Transverse colon (tissue), 4 donors: ENCODE measurements around the gene ENDOD1. TPM values are rescaled to one million over a fixed set of nuclear protein-coding genes. Genes with fewer than 3 reads are reported as not detected.

Experiments
- DNase-seq: peaks from one replicate; pipeline ENCODE4 v3.0.0-alpha.2; 2019
- H3K27ac ChIP-seq, 4 donors: fragments of 200-600 bp; sonication (generic); 2 replicates each; pipeline ENCODE4 v1.5.1; 2016 to 2018; ENCODE audit warnings: inconsistent platforms in 4 of 4
- H3K27me3 ChIP-seq: fragments of 200-600 bp; sonication (generic); 2 replicates; pipeline ENCODE4 v1.5.1; 2017; ENCODE audit warnings: inconsistent platforms
- H3K36me3 ChIP-seq, 4 donors: fragments of 200-600 bp; sonication (generic); 2 replicates each; pipeline ENCODE4 v1.5.1; 2017 to 2019; ENCODE audit warnings: inconsistent platforms in 4 of 4
- H3K4me1 ChIP-seq, 4 donors: fragments of 200-600 bp; sonication (generic); 2 replicates each; pipeline ENCODE4 v1.5.1; 2017 to 2020; ENCODE audit warnings: inconsistent platforms in 4 of 4
- H3K4me3 ChIP-seq, 4 donors: fragments of 200-600 bp; sonication (generic); 1 replicate in 1 of 4; 2 replicates in 3 of 4; pipeline versions ENCODE4 v1.5.1 to v1.6.1; 2017 to 2019; ENCODE audit warnings: inconsistent platforms in 4 of 4
- H3K9me3 ChIP-seq, 2 donors: fragments of 200-600 bp; sonication (generic); 2 replicates each; pipeline ENCODE4 v1.5.1; 2017 to 2019; ENCODE audit warnings: inconsistent platforms in 2 of 2
- EP300 ChIP-seq: sonication (generic); formaldehyde crosslinking; IDR thresholded peaks from one replicate; pipeline ENCODE4 v1.6.1; 2017; ENCODE audit warnings: antibody characterized with exemption, low read depth
- POLR2A ChIP-seq: fragments of 450-650 bp; IDR thresholded peaks from one replicate; pipeline ENCODE4 v1.6.1; 2016; ENCODE audit warnings: antibody characterized with exemption, mild to moderate bottlenecking, moderate library complexity
- POLR2AphosphoS5 ChIP-seq, 3 donors: sonication (generic); formaldehyde crosslinking; IDR thresholded peaks; one replicate each; pipeline ENCODE4 v1.6.1; 2016; ENCODE audit warnings: antibody characterized with exemption in 3 of 3
- WGBS, 2 donors: methylation state at CpG; one replicate each; pipeline ENCODE4 v1.1.5; 2018; ENCODE audit warnings: low coverage in 1 of 2; 5-methylcytosine and 5-hydroxymethylcytosine counted together
- in situ Hi-C, 4 donors: fragments of 200-750 bp; cut with MboI; loops; one replicate each; pipeline versions ENCODE4 v1.15.0 to v1.15.1; 2017; ENCODE audit warnings: low sequenced_read_pairs in 3 of 4, low pct_ligation_motif_present in 1 of 4, low pct_unique_long_range_greater_than_20kb in 1 of 4
- intact Hi-C: fragments of 100-400 bp; cut with DNase I; formaldehyde crosslinking; loops from one replicate; pipeline ENCODE4 v1.15.1; 2023; ENCODE audit warnings: low total_unique reads
- total RNA-seq, 4 donors: library from RNA; depleted of rRNA; stranded (reverse); fragments of >200 nt; gene quantifications; one replicate each; pipeline ENCODE4 v1.1.0, GENCODE V29; 2016
- TF ChIP-seq, protein P1 (sequence below), 5 experiments: fragments of 200-600 bp in 3 of 5; fragments of 450-650 bp in 2 of 5; sonication (generic) in 3 of 5; IDR thresholded peaks; 1 replicate in 2 of 5; 2 replicates in 3 of 5; pipeline ENCODE4 v1.5.1; 2016 to 2017; ENCODE audit warnings: antibody characterized with exemption in 5 of 5, inconsistent platforms in 3 of 5, mild to moderate bottlenecking in 2 of 5, moderate library complexity in 1 of 5

Gene ENDOD1
- total RNA-seq, 4 donors from 2014 or later: 36.4 to 86.2 (median 73.2) TPM

DNA sequence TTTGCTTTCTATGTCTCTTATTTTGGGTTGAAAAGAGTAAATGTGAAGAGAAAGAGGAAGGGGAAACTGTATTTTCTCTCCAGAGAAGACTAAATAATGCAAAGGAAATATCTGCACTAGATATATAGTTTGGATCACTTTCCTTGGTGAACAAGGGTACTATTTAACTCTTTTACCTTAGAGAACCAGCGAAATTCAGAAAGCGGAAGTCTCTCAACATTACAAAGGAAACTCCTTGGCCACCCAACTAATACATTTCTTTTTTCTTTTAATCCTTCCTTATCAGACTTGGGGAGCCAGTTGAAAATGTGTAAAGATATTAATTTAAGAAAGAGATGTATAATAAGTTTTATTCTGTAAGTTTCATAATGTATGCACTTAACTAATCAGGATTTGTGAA, 77.1 kb downstream of the ENDOD1 start:
- DNase-seq: no peak
- Histone ChIP-seq H3K4me1 (no peaks in the 10 kb centered on the region), H3K27ac (no peak overlapping the region), H3K4me3 (no peak overlapping the region), H3K36me3 (no peaks in the 10 kb centered on the region), H3K9me3 (no peaks in the 10 kb centered on the region), H3K27me3 (no peaks in the 10 kb centered on the region)
- in situ Hi-C loops (loop anchor here in 1 of 4 donors (25.0 kb wide), 1 partner anchor 1271 kb away; no protein-coding TSS in a partner anchor), intact Hi-C loops (no loop called here)
- WGBS, 2 donors: 86 to 89% methylated on average over 2 of the region's 2 CpGs
- TF ChIP-seq, protein P1, sequence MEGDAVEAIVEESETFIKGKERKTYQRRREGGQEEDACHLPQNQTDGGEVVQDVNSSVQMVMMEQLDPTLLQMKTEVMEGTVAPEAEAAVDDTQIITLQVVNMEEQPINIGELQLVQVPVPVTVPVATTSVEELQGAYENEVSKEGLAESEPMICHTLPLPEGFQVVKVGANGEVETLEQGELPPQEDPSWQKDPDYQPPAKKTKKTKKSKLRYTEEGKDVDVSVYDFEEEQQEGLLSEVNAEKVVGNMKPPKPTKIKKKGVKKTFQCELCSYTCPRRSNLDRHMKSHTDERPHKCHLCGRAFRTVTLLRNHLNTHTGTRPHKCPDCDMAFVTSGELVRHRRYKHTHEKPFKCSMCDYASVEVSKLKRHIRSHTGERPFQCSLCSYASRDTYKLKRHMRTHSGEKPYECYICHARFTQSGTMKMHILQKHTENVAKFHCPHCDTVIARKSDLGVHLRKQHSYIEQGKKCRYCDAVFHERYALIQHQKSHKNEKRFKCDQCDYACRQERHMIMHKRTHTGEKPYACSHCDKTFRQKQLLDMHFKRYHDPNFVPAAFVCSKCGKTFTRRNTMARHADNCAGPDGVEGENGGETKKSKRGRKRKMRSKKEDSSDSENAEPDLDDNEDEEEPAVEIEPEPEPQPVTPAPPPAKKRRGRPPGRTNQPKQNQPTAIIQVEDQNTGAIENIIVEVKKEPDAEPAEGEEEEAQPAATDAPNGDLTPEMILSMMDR (IDR thresholded peaks at IDR 0.05): no peak
- no peak for TF ChIP-seq POLR2AphosphoS5 (IDR thresholded peaks at IDR 0.05)

GRCh38 chr11:95170294-95170693, 80.6 kb downstream of the ENDOD1 start:
- TF ChIP-seq, protein P1 (IDR thresholded peaks at IDR 0.05): no peak
- TF ChIP-seq EP300: no peak
- no peak for TF ChIP-seq POLR2AphosphoS5 (IDR thresholded peaks at IDR 0.05)
- no peak for TF ChIP-seq POLR2A
- no peaks in the 10 kb centered on the region for H3K9me3 ChIP-seq
- no peak overlapping the region for H3K4me3 ChIP-seq
- WGBS, 2 donors: 92 to 95% methylated on average over 5 of the region's 5 CpGs
- no peaks in the 10 kb centered on the region for H3K4me1 ChIP-seq
- in situ Hi-C loops: loop anchor here in 1 of 4 donors (25.0 kb wide), 1 partner anchor 1267 kb away; no protein-coding TSS in a partner anchor
- no peaks in the 10 kb centered on the region for H3K27me3 ChIP-seq
- H3K36me3 ChIP-seq: peaks cover 0 to 5% (median 0%) of the 10 kb centered on the region in 4 donors
- no peak overlapping the region for H3K27ac ChIP-seq
- DNase-seq: no peak
- intact Hi-C loops: no loop called here

GRCh38 chr11:95175818-95176380, 86.3 kb downstream of the ENDOD1 start:
- Histone ChIP-seq H3K27me3 (no peaks in the 10 kb centered on the region), H3K36me3 (peaks cover 0 to 13% (median 3%) of the 10 kb centered on the region in 4 donors), H3K4me3 (no peak overlapping the region), H3K27ac (no peak overlapping the region), H3K9me3 (no peaks in the 10 kb centered on the region), H3K4me1 (no peaks in the 10 kb centered on the region)
- 84 to 88% methylated on average over 4 of the region's 4 CpGs for WGBS, 2 donors
- TF ChIP-seq POLR2A: no peak
- TF ChIP-seq, protein P1 (IDR thresholded peaks at IDR 0.05): no peak
- TF ChIP-seq EP300: no peak
- no peak for TF ChIP-seq POLR2AphosphoS5 (IDR thresholded peaks at IDR 0.05)
- no peak for DNase-seq
- in situ Hi-C loops: no loop called here
- intact Hi-C loops: no loop called here

Other genes with a start within 250 kb of the ENDOD1 start
- 10 to 100 TPM; 26.2 to 55.9 (median 46.2) TPM for gene CWC15, start 116.3 kb upstream of the ENDOD1 start, total RNA-seq
- 1 to 10 TPM in 1 of 4 donors, under 1 TPM in 2, not detected in 1; 0.27 to 3.0 (median 0.32) TPM for gene KDM4D, start 116.1 kb upstream of the ENDOD1 start, total RNA-seq
- not detected for gene KDM4E, start 64.6 kb upstream of the ENDOD1 start, total RNA-seq
- gene KDM4F, start 40.4 kb upstream of the ENDOD1 start, total RNA-seq: not detected
- gene SRSF8, start 22.9 kb upstream of the ENDOD1 start, total RNA-seq: 10 to 100 TPM; 28.5 to 37.8 (median 33.3) TPM
- gene SESN3, start 141.4 kb downstream of the ENDOD1 start, total RNA-seq: 10 to 100 TPM in 3 of 4 donors, 1 to 10 TPM in 1; 3.4 to 16.8 (median 11.0) TPM